ENCODE data around the gene RAPGEF1.

- no peak for TF ChIP-seq POLR2A (IDR thresholded peaks at IDR 0.05)
- TF ChIP-seq, protein P1, sequence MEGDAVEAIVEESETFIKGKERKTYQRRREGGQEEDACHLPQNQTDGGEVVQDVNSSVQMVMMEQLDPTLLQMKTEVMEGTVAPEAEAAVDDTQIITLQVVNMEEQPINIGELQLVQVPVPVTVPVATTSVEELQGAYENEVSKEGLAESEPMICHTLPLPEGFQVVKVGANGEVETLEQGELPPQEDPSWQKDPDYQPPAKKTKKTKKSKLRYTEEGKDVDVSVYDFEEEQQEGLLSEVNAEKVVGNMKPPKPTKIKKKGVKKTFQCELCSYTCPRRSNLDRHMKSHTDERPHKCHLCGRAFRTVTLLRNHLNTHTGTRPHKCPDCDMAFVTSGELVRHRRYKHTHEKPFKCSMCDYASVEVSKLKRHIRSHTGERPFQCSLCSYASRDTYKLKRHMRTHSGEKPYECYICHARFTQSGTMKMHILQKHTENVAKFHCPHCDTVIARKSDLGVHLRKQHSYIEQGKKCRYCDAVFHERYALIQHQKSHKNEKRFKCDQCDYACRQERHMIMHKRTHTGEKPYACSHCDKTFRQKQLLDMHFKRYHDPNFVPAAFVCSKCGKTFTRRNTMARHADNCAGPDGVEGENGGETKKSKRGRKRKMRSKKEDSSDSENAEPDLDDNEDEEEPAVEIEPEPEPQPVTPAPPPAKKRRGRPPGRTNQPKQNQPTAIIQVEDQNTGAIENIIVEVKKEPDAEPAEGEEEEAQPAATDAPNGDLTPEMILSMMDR (IDR thresholded peaks at IDR 0.05), result no peak
These were observed 122.3 kb downstream of the RAPGEF1 start for GRCh38 chr9:131617611-131618010.
